Measurements from ENCODE around the gene GALNTL6. TPM values are rescaled to one million over a fixed set of nuclear protein-coding genes. Genes with fewer than 3 reads are reported as not detected.
A peak's percentile ranks its signal among the peaks of the same experiment; 100 is the strongest.

GALNTL6 gene
- total and polyA plus RNA-seq, 2 donors (not counting 3 experiments of a cell fraction or from before 2014, with no cell fraction given), result not detected

DNA sequence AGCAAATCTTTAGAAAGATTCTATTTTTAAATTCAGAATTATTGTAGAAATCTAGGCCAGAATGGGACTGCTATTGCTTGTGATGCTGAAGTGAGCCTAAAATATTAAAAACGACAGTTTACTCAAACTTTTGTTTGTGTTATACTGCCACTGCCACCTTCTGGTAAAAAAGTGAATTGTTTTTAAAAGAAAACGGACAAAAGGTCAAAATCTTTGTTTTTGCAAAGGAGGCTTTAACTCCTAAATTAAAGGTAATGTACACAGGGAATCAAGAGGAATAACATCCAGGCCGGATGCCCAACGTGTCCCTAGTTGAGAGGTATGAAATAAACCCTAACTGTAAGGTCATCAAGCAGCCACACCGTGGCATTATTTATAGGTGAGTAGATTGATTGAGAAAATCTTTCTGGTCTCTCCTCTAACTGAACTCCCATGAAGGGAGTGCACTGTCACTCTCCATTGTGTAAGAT lies 1017.1 kb downstream of the GALNTL6 start:
- Histone ChIP-seq H3K4me1 (ENCODE audit: control insufficient read depth, extremely low read depth, insufficient read depth, low read length) (no peaks in the 10 kb centered on the region), H3K27ac (ENCODE audit: insufficient read depth, low read depth, low read length) (no peak overlapping the region), H3K4me2 (ENCODE audit: insufficient read depth, low read length) (no peak overlapping the region), H4K20me1 (replicated peaks; ENCODE audit: control insufficient read depth, extremely low read depth, insufficient read depth, low read length) (no peaks in the 10 kb centered on the region), H3K9ac (replicated peaks; ENCODE audit: extremely low read depth, insufficient read depth, low read length) (no peak overlapping the region), H3K36me3 (ENCODE audit: control insufficient read depth in 2 of 2, extremely low read depth in 1 of 2, insufficient read depth in 2 of 2, low read length in 2 of 2) (no peaks in the 10 kb centered on the region), H3K9me3 (replicated peaks; ENCODE audit: control insufficient read depth, insufficient read depth, low read length) (no peaks in the 10 kb centered on the region), H3K27me3 (ENCODE audit: control insufficient read depth in 2 of 2, insufficient read depth in 2 of 2, low read length in 2 of 2) (no peaks in the 10 kb centered on the region), H3K79me2 (ENCODE audit: control insufficient read depth, insufficient read depth, low read length) (no peaks in the 10 kb centered on the region), H3K9me1 (replicated peaks; ENCODE audit: control insufficient read depth, extremely low read depth, insufficient read depth, low read length) (no peaks in the 10 kb centered on the region), H3K4me3 (replicated peaks in 1 of 3; ENCODE audit: insufficient read depth in 1 of 3, low read depth in 1 of 3, low read length in 3 of 3) (no peak overlapping the region), H2AFZ (ENCODE audit: low read depth, low read length) (no peak overlapping the region)
- intact Hi-C loops (cut with micrococcal nuclease) (no loop called here), dilution Hi-C loops (cut with MboI; ENCODE audit: extremely low pct_ligation_motif_present, low sequenced_read_pairs) (no loop called here)
- POLR2A ChIA-PET, result no interaction called here
- CTCF ChIA-PET, result no interaction called here
- DNase-seq (ENCODE audit: low read depth, low spot score) (peak; percentile 14), FAIRE-seq (peak; percentile 84)
- BruUV-seq (replicated peaks), result no TSS peak
- TF ChIP-seq FOS (IDR thresholded peaks at IDR 0.05; ENCODE audit: borderline replicate concordance, insufficient read depth, low read length), result no peak
- TF ChIP-seq CTCF (IDR thresholded peaks at IDR 0.05; ENCODE audit: extremely low read depth in 1 of 2, insufficient read depth in 1 of 2, low read depth in 1 of 2, low read length in 2 of 2), result peak in 1 of 2 donors; percentile 2

DNA sequence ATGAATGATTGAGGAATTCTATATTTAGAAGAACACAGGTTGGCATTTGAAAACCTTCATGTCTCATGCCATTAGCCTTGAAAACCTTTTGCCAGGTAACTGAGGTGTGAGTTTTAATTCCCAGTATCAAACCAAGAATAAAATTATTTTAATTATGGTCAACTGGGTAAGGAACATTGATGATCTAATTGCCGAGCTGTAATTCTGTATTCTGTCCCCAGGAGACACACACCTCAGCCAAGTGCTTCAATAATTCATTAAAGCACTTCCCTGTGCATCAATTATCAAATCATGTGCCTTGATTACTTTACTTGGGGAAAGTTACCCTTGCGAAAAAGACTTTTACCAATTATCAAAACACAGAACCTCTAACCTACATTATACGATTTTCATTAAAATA lies 1023.5 kb downstream of the GALNTL6 start:
- Histone ChIP-seq H3K27ac (ENCODE audit: insufficient read depth, low read depth, low read length) (no peak overlapping the region), H3K9me1 (replicated peaks; ENCODE audit: control insufficient read depth, extremely low read depth, insufficient read depth, low read length) (no peaks in the 10 kb centered on the region), H3K4me2 (ENCODE audit: insufficient read depth, low read length) (no peak overlapping the region), H3K27me3 (ENCODE audit: control insufficient read depth in 2 of 2, insufficient read depth in 2 of 2, low read length in 2 of 2) (no peaks in the 10 kb centered on the region), H3K9ac (replicated peaks; ENCODE audit: extremely low read depth, insufficient read depth, low read length) (no peak overlapping the region), H3K79me2 (ENCODE audit: control insufficient read depth, insufficient read depth, low read length) (no peaks in the 10 kb centered on the region), H2AFZ (ENCODE audit: low read depth, low read length) (no peak overlapping the region), H4K20me1 (replicated peaks; ENCODE audit: control insufficient read depth, extremely low read depth, insufficient read depth, low read length) (no peaks in the 10 kb centered on the region), H3K4me1 (ENCODE audit: control insufficient read depth, extremely low read depth, insufficient read depth, low read length) (no peaks in the 10 kb centered on the region), H3K9me3 (replicated peaks; ENCODE audit: control insufficient read depth, insufficient read depth, low read length) (no peaks in the 10 kb centered on the region), H3K36me3 (ENCODE audit: control insufficient read depth in 2 of 2, extremely low read depth in 1 of 2, insufficient read depth in 2 of 2, low read length in 2 of 2) (no peaks in the 10 kb centered on the region), H3K4me3 (replicated peaks in 1 of 3; ENCODE audit: insufficient read depth in 1 of 3, low read depth in 1 of 3, low read length in 3 of 3) (no peak overlapping the region)
- no TSS peak for BruUV-seq (replicated peaks)
- TF ChIP-seq, protein P1, sequence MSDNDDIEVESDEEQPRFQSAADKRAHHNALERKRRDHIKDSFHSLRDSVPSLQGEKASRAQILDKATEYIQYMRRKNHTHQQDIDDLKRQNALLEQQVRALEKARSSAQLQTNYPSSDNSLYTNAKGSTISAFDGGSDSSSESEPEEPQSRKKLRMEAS (IDR thresholded peaks at IDR 0.05; ENCODE audit: insufficient read depth, insufficient read length), result no peak
- TF ChIP-seq JUN (IDR thresholded peaks at IDR 0.05; ENCODE audit: borderline replicate concordance, insufficient read depth, insufficient read length, low read depth) (no peak), GATA2 (IDR thresholded peaks at IDR 0.05; ENCODE audit: insufficient read depth, insufficient read length, low read depth, low read length) (no peak), MYC (IDR thresholded peaks at IDR 0.05; ENCODE audit: low read depth, low read length) (no peak), POLR2AphosphoS5 (IDR thresholded peaks at IDR 0.05; ENCODE audit: insufficient read depth, low read depth, low read length) (no peak)
- DNase-seq (ENCODE audit: low read depth, low spot score), result no peak
- ChIA-PET POLR2A (no interaction called here), CTCF (no interaction called here)
- dilution Hi-C loops (cut with MboI; ENCODE audit: extremely low pct_ligation_motif_present, low sequenced_read_pairs) (no loop called here), intact Hi-C loops (cut with micrococcal nuclease) (no loop called here)
- FAIRE-seq, result no peak

All from endothelial cell of umbilical vein (primary cell).